HG02763 (cell line): ENCODE results near the gene ASAP2.

ENCODE experiments used
- ATAC-seq: cut with Tn5 transposase; IDR thresholded peaks from one replicate; pipeline ENCODE4 v1.9.1; 2021; ENCODE audit warnings: mild to moderate bottlenecking, moderate library complexity; ENCODE audit not compliant: unreplicated experiment

The ASAP2 gene

DNA sequence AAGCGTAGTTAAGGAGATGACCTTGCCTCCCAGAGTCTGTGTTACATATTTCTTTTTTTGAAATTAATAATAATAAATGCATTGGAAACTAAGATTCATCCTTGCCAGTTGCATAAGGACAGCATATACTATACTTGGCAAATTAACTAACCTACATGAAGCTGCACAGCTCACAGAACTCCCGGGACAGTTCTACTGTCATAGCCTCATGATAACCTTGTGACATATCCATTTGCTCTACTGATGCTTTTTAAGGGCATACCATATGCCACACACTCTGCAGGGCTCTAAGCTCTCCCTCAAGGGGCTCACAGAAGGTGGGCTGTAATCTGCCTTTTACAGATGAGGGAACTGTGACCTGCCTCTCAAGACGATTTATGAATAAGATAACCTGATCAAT lies 212.9 kb downstream of the ASAP2 start:
- no peak for ATAC-seq

DNA sequence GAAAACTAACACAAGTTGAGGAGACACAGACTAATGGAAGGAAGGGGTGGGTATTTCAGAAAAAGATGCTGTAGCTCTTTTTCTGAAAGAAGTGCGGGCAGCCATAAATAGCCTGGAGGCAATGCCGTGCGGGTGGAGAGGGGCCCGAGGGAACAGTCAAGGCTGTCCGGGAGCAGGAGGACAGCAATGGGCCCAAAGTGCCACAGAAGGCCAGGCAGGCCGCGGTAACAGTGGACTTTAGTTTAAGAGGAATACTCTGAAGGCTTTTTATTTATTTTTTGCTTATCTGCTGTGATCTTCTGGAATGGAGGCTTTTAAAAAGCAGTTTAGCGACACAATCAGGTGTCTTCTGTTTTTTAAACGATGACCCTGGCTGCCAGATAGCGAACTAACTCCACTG lies 213.9 kb downstream of the ASAP2 start:
- no peak for ATAC-seq

DNA sequence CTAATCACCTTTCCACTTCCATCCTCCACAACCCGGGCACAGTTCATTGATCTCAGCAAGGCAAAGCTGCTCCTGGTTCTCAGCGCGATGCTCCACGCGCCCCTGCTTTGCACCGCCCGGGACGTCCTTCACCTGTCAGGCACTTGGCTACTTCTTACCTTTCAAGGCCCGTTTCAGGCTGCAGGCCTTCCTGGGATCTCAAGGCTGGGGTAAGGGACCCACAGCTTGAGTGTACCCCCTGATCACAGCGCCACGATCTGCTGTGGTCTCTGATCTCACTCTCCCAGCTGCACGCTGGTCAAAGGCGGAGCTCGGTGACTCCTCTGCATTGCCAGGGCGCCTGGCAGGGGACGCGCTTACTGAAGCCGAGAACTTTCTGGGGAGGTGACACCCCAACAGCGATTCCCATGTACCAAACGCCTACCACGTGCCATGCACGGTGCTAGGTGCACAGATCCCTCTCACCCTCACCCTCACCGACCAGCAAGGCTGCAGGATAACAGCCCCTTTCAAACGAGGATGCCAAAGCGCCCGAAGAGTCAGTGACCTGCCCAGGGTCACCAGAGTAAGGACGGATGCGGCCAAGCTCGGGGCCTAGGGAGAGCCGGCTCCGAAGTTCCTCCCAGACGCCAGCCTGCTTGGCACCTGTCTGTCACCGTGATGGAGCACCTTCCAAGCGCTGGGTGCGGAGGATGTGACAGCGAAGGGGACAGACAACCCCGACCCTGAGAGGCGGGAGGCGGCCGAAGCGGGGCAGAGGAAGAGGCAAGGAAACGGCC lies 215.9 kb downstream of the ASAP2 start:
- peak; percentile 33 for ATAC-seq

DNA sequence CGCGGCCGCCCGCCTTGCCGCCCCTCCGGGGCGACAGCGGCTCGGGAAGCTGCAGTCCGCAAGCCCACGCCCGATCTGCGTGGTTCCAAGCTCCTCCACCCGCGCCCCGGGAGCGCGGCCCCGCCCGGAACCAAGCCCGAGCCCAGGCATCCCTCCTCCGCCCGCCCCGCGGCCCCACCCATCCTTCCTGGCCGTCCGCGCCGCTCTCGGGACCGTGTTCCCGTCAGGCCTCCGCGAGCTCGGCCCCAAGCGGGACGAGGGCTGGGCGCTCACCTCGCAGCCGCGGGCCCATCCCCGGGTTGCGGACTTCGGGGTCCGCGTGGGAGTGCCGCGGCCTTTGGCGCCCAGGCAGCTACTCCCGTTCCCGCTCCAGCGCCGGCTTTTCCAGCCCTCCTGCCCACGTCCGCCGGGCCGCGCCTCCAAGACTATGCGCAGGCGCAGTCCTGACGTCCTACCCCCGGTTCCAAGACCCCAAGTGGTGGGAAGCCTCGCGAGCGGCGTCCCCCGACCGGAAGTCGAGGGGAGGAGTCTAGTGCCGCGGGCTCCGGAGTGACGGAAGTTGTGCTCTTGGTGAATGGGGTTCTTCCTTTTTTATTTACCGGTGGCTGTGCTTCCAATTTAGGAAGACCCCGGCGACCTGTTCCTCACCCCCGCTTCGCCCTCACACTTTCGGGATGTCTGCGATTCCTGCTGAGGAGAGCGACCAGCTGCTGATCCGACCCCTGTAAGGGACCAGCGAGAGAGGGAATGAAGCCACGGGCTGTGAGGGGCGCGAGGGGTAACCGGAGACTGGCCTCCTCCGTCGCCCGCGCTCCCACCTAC lies 216.7 kb downstream of the ASAP2 start, which contains the start of the genes CPSF3 and ITGB1BP1:
Gene CPSF3, plus strand, starts transcription at position 555 of the 822 bp plus-strand sequence. Its CDS starts 120 bp downstream, at position 675.
Gene ITGB1BP1, minus strand, starts transcription at position 429 of the 822 bp plus-strand sequence. CDS start 4,831 bp downstream, outside the sequence.
- ATAC-seq: peak; percentile 80

DNA sequence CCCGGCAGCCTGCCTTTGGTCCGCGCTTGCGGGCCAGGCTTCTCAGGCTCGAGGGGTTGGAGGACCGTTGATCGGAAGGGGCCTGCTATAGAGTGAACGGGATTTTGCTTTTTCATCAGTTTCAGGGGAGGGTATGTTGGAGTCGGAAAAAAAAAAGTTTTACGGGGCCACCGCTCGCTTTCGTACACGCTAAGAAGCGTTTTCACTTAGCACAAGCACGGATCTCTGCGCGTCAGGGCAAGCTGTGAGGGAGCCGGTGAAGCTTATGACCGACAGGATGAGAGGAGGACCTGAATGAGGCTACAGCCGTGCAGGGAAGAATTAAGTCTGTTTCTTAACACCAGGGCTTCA lies 217.3 kb downstream of the ASAP2 start:
- ATAC-seq: peak; percentile 5

- no peak for ATAC-seq
These were observed 218.0 kb downstream of the ASAP2 start for GRCh38 chr2:9424447-9425164.

DNA sequence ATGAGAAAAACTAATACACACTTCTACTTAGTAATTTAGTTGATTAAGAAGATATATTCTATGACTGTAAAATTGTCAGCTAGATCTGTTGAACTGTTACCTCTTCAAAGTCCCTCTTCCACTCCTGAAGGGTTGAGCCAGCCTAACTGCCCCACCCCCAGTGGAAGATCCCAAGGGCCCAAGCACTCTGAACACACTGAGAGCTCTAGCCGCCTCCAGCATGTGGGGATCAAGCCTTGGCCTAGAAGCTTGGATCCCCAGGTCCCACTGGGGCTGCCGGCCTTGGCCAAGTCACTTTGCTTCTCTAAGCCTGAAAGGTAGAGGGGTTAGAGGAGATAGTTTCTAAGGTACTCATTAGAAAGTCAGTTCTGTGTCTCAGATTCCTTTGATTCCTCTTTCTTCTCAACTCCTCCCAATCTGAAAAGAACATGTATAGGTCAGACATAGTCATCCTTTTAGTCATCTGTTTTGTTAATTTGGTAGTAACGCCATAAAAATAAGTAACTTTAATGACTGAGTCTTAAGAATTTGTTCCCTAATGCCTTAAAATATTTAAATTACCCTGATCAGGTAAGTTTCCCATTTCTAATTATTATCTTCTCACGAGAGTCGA lies 222.5 kb downstream of the ASAP2 start:
- ATAC-seq: no peak

GRCh38 chr2:9430316-9431293 lies 224.0 kb downstream of the ASAP2 start:
- ATAC-seq: no peak

GRCh38 chr2:9434489-9434888 lies 227.9 kb downstream of the ASAP2 start:
- ATAC-seq: no peak

GRCh38 chr2:9439536-9439935 lies 232.9 kb downstream of the ASAP2 start:
- ATAC-seq: no peak

- no peak for ATAC-seq
These were observed 233.6 kb downstream of the ASAP2 start for GRCh38 chr2:9440058-9440727.

DNA sequence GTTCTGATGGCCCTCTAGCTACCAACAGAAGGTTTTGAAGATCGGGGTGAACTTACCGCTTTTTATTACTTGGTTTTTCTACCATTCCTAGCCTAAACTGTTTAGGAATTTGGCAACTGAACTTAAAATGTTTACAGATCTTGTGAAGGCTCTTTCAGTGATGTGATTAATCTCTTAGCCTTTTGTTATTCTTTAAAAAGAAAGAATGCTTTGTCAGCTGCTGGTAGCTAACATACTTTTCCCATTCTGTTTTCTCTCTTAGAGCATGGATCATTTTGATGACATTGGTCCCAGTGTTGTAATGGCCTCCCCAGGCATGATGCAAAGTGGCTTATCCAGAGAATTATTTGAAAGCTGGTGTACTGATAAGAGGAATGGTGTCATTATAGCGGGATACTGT lies 234.9 kb downstream of the ASAP2 start:
- ATAC-seq: no peak

DNA sequence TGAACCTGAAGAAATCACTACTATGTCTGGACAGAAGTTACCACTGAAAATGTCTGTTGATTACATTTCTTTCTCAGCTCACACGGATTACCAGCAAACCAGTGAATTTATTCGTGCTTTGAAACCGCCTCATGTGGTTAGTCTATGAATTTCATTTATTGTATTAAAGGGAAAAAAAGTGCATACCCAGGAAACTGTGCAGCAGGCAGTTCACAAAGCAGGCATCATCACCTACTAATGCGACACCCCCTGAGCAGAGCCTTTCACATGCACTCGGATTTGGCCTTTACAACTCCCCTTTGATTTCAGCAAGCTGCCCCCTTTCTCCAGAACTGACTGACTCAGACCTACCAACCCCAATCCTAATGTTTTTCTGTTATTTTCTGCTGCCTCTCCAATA lies 236.9 kb downstream of the ASAP2 start:
- ATAC-seq: no peak

DNA sequence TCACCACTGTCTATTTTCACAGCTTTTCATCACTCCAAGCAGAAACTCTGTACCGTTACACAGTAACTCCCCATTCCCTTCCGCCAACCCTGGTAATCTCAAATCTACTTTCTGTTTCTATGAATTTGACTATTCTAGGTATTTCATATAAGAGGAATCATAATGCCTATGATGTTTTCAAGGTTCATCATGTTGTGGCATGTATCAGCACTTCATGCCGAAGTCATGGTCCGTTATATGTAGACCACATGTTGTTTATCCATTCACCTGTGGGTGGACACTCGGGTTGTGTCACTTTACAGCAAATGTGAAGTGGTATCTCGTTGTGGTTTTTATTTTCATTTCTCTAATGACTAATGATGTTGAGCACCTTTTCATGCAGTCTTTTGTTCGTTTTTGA lies 238.5 kb downstream of the ASAP2 start:
- no peak for ATAC-seq

GRCh38 chr2:9451231-9451630 lies 244.6 kb downstream of the ASAP2 start:
- ATAC-seq: no peak
